CD4-positive, alpha-beta T cell (primary cell): ENCODE results near the gene NSFL1C. TPM values are rescaled to one million over a fixed set of nuclear protein-coding genes. Genes with fewer than 3 reads are reported as not detected.

ENCODE experiments used
- ATAC-seq: fragments of 200-7000 bp; cut with Tn5 transposase; one replicate; pipeline ENCODE4 v1.10.0; 2022; ENCODE audit warnings: mild to moderate bottlenecking; ENCODE audit not compliant: poor library complexity
- CTCF ChIA-PET: fragments of 350-600 bp; sonication (Branson Sonifier 250); formaldehyde crosslinking; loops from one replicate; lab custom pipeline; 2021; ENCODE audit warnings: antibody characterized with exemption, inconsistent platforms; lab: Charles Lee
- POLR2A ChIA-PET: fragments of 350-600 bp; sonication (Branson Sonifier 250); formaldehyde crosslinking; loops from one replicate; lab custom pipeline; 2021; ENCODE audit warnings: antibody characterized with exemption, inconsistent platforms; lab: Charles Lee
- DNase-seq, 14 experiments: peaks; one replicate each; pipeline ENCODE4 v3.0.0-alpha.2; 2013 to 2020; ENCODE audit warnings: mixed read lengths in 2 of 14
- H3K27ac ChIP-seq, 2 donors: one replicate each; pipeline versions ENCODE4 v1.5.1 to v1.7.0; 2013; ENCODE audit warnings: low read length in 2 of 2, low read depth in 1 of 2, mild to moderate bottlenecking in 1 of 2
- H3K27me3 ChIP-seq, 2 experiments: 1 replicate in 1 of 2; 2 replicates in 1 of 2; pipeline versions ENCODE4 v1.6.1 to v1.7.0; 2013; ENCODE audit warnings: low read length in 2 of 2, control low read depth in 1 of 2, mild to moderate bottlenecking in 1 of 2, moderate library complexity in 1 of 2; ENCODE audit not compliant: insufficient read depth in 2 of 2, control insufficient read depth in 1 of 2
- H3K36me3 ChIP-seq: one replicate; pipeline ENCODE4 v1.6.1; 2013; ENCODE audit warnings: low read length, control low read depth; ENCODE audit not compliant: insufficient read depth
- H3K4me1 ChIP-seq: one replicate; pipeline ENCODE4 v1.6.1; 2013; ENCODE audit warnings: low read length, control low read depth; ENCODE audit not compliant: insufficient read depth
- H3K4me3 ChIP-seq: one replicate; pipeline ENCODE4 v1.5.1; 2013; ENCODE audit warnings: mild to moderate bottlenecking, low read length, moderate library complexity
- H3K9me3 ChIP-seq, 2 experiments: 1 replicate in 1 of 2; 2 replicates in 1 of 2; pipeline versions ENCODE4 v1.6.1 to v1.7.0; 2013; ENCODE audit warnings: low read length in 2 of 2, mild to moderate bottlenecking in 2 of 2, control low read depth in 1 of 2, moderate library complexity in 1 of 2; ENCODE audit not compliant: control insufficient read depth in 1 of 2, insufficient read depth in 1 of 2
- H3K27ac Mint-ChIP-seq: one replicate; pipeline ENCODE4 v1.8.0; 2020; ENCODE audit warnings: mixed read lengths
- H3K27me3 Mint-ChIP-seq: one replicate; pipeline ENCODE4 v1.8.0; 2021; ENCODE audit warnings: mixed read lengths
- H3K36me3 Mint-ChIP-seq: one replicate; pipeline ENCODE4 v1.8.0; 2021; ENCODE audit warnings: low read depth, mixed read lengths
- H3K4me1 Mint-ChIP-seq: one replicate; pipeline ENCODE4 v1.8.0; 2021; ENCODE audit warnings: low read depth, mixed read lengths
- H3K4me3 Mint-ChIP-seq: one replicate; pipeline ENCODE4 v1.8.0; 2020; ENCODE audit warnings: mild to moderate bottlenecking, mixed read lengths
- H3K9me3 Mint-ChIP-seq: one replicate; pipeline ENCODE4 v1.8.0; 2020; ENCODE audit warnings: mixed read lengths
- CTCF ChIP-seq: fragments of 200-600 bp; IDR thresholded peaks from one replicate; pipeline ENCODE4 v1.8.0; 2022; ENCODE audit warnings: antibody characterized with exemption, mild to moderate bottlenecking
- intact Hi-C, 2 experiments: fragments of 100-400 bp; cut with DNase I in 1 of 2; cut with micrococcal nuclease in 1 of 2; formaldehyde crosslinking; loops; one replicate each; pipeline versions ENCODE4 v1.15.1 to v1.9.0; 2023 to 2025; cut with DNase I, micrococcal nuclease
- total RNA-seq, 174 experiments: library from RNA in 2 of 174; stranded (reverse) in 2 of 174; gene quantifications; one replicate each; pipeline ENCODE4 v1.2.3 and lab custom pipeline; 2021 to 2026

Gene NSFL1C
- total RNA-seq, 2 experiments from 2014 or later: 53.2 to 53.4 TPM

- peaks cover 5% of the 10 kb centered on the region for H3K27me3 Mint-ChIP-seq
- intact Hi-C loops: no loop called here
- no peak overlapping the region for H3K27ac ChIP-seq
- POLR2A ChIA-PET: no interaction called here
- peaks cover 0 to 9% of the 10 kb centered on the region in 2 experiments for H3K27me3 ChIP-seq
- H3K36me3 ChIP-seq: no peaks in the 10 kb centered on the region
- no peak for TF ChIP-seq CTCF
- H3K9me3 ChIP-seq: peaks cover 11 to 30% of the 10 kb centered on the region in 2 experiments
- H3K27ac Mint-ChIP-seq: no peak overlapping the region
- H3K4me1 Mint-ChIP-seq: no peaks in the 10 kb centered on the region
- H3K36me3 Mint-ChIP-seq: peaks cover 5% of the 10 kb centered on the region
- CTCF ChIA-PET: no interaction called here
- no peak for DNase-seq
- no peak overlapping the region for H3K4me3 ChIP-seq
- H3K4me3 Mint-ChIP-seq: no peak overlapping the region
- H3K4me1 ChIP-seq: no peaks in the 10 kb centered on the region
- no peak for ATAC-seq
- peaks cover 9% of the 10 kb centered on the region for H3K9me3 Mint-ChIP-seq
Measured at GRCh38 chr20:1417273-1417672, 49.4 kb downstream of the NSFL1C start.

- no peak overlapping the region for H3K27ac Mint-ChIP-seq
- DNase-seq: peak in 2 of 14 experiments; percentile 27 to 47
- ATAC-seq: no peak
- H3K4me1 ChIP-seq: no peaks in the 10 kb centered on the region
- no peaks in the 10 kb centered on the region for H3K36me3 ChIP-seq
- peaks cover 5% of the 10 kb centered on the region for H3K36me3 Mint-ChIP-seq
- intact Hi-C loops: no loop called here
- peaks cover 6 to 27% of the 10 kb centered on the region in 2 experiments for H3K9me3 ChIP-seq
- ChIA-PET POLR2A (no interaction called here), CTCF (no interaction called here)
- no peak overlapping the region for H3K4me3 Mint-ChIP-seq
- H3K9me3 Mint-ChIP-seq: peaks cover 7% of the 10 kb centered on the region
- peaks cover 0 to 9% of the 10 kb centered on the region in 2 experiments for H3K27me3 ChIP-seq
- no peak for TF ChIP-seq CTCF
- no peak overlapping the region for H3K27ac ChIP-seq
- H3K4me3 ChIP-seq: no peak overlapping the region
- H3K4me1 Mint-ChIP-seq: no peaks in the 10 kb centered on the region
- peaks cover 5% of the 10 kb centered on the region for H3K27me3 Mint-ChIP-seq
Measured at GRCh38 chr20:1415667-1416468, 50.8 kb downstream of the NSFL1C start.

- intact Hi-C loops: no loop called here
- TF ChIP-seq CTCF: no peak
- H3K27me3 Mint-ChIP-seq: peaks cover 5% of the 10 kb centered on the region
- Histone ChIP-seq H3K36me3 (no peaks in the 10 kb centered on the region), H3K4me1 (no peaks in the 10 kb centered on the region), H3K27ac (no peak overlapping the region), H3K9me3 (peaks cover 5 to 18% of the 10 kb centered on the region in 2 experiments), H3K27me3 (peaks cover under 1 to 9% of the 10 kb centered on the region in 2 experiments), H3K4me3 (no peak overlapping the region)
- no peak for ATAC-seq
- H3K4me3 Mint-ChIP-seq: no peak overlapping the region
- DNase-seq: no peak
- H3K9me3 Mint-ChIP-seq: peaks cover 3% of the 10 kb centered on the region
- no peak overlapping the region for H3K27ac Mint-ChIP-seq
- H3K36me3 Mint-ChIP-seq: peaks cover 5% of the 10 kb centered on the region
- POLR2A ChIA-PET: no interaction called here
- CTCF ChIA-PET: no interaction called here
- H3K4me1 Mint-ChIP-seq: no peaks in the 10 kb centered on the region
Measured at GRCh38 chr20:1414982-1415381, 51.7 kb downstream of the NSFL1C start.
